Loucy (cell line): Measurements from ENCODE around the gene DDX52.

Experiments
- H2AFZ ChIP-seq: fragments of 200-600 bp; sonication (generic); 2 replicates; pipeline ENCODE4 v1.6.0; 2016; ENCODE audit warnings: antibody characterized with exemption, mild to moderate bottlenecking, low read length, moderate library complexity
- H3F3A ChIP-seq: fragments of 200-600 bp; 2 replicates; pipeline ENCODE4 v1.6.0; 2016; ENCODE audit warnings: antibody characterized with exemption, low read depth, mild to moderate bottlenecking
- H3K27me3 ChIP-seq: fragments of 200-600 bp; sonication (generic); 2 replicates; pipeline ENCODE4 v1.6.1; 2014; ENCODE audit warnings: low read length, mild to moderate bottlenecking; ENCODE audit not compliant: insufficient read depth, poor library complexity, severe bottlenecking
- H3K36me3 ChIP-seq: fragments of 200-600 bp; sonication (generic); 2 replicates; pipeline ENCODE4 v1.6.1; 2016; ENCODE audit warnings: low read length; ENCODE audit not compliant: insufficient read depth
- H3K4me1 ChIP-seq: fragments of 200-600 bp; sonication (generic); 2 replicates; pipeline ENCODE4 v1.5.1; 2014; ENCODE audit warnings: low read length, mild to moderate bottlenecking; ENCODE audit not compliant: insufficient read depth, poor library complexity, severe bottlenecking
- H3K4me2 ChIP-seq: fragments of 200-600 bp; sonication (generic); 2 replicates; pipeline ENCODE4 v1.6.0; 2014; ENCODE audit warnings: antibody characterized with exemption, low read length, low read depth, mild to moderate bottlenecking; ENCODE audit not compliant: poor library complexity, severe bottlenecking
- H3K4me3 ChIP-seq: fragments of 200-600 bp; sonication (generic); 2 replicates; pipeline ENCODE4 v1.5.1; 2014; ENCODE audit warnings: low read length, mild to moderate bottlenecking, mixed read lengths; ENCODE audit not compliant: poor library complexity, severe bottlenecking
- H3K79me2 ChIP-seq: fragments of 200-600 bp; sonication (generic); 2 replicates; pipeline ENCODE4 v1.6.1; 2014; ENCODE audit warnings: low read length; ENCODE audit not compliant: insufficient read depth
- H3K9ac ChIP-seq: fragments of 200-600 bp; sonication (generic); 2 replicates; pipeline ENCODE4 v1.6.0; 2014; ENCODE audit warnings: mild to moderate bottlenecking, low read depth, low read length, moderate library complexity; ENCODE audit not compliant: poor library complexity, severe bottlenecking
- H3K9me2 ChIP-seq: fragments of 200-600 bp; sonication (generic); replicated peaks from 2 replicates; pipeline ENCODE4 v1.6.1; 2016; ENCODE audit warnings: low read depth, low read length, mixed read lengths
- H3K9me3 ChIP-seq: fragments of 200-600 bp; sonication (generic); 2 replicates; pipeline ENCODE4 v1.6.1; 2014; ENCODE audit warnings: mild to moderate bottlenecking, antibody characterized with exemption, low read length, low read depth; ENCODE audit not compliant: insufficient read depth
- H4K20me1 ChIP-seq: fragments of 200-600 bp; sonication (generic); 2 replicates; pipeline ENCODE4 v1.6.0; 2014; ENCODE audit warnings: antibody characterized with exemption, low read length, mild to moderate bottlenecking; ENCODE audit not compliant: insufficient read depth, poor library complexity, severe bottlenecking
- CTCF ChIP-seq: fragments of 200-600 bp; sonication (generic); conservative IDR thresholded peaks from 2 replicates; pipeline ENCODE4 v1.5.1; 2014; ENCODE audit warnings: mild to moderate bottlenecking, antibody characterized with exemption, low read length
- EZH2phosphoT487 ChIP-seq: fragments of 200-600 bp; IDR thresholded peaks from 2 replicates; pipeline ENCODE4 v1.6.1; 2018; ENCODE audit warnings: antibody characterized with exemption, mild to moderate bottlenecking, moderate library complexity, borderline replicate concordance

The DDX52 gene

GRCh38 chr17:37570527-37571093 lies 72.6 kb downstream of the DDX52 start:
- peaks cover 86% of the 10 kb centered on the region for H3K36me3 ChIP-seq

DNA sequence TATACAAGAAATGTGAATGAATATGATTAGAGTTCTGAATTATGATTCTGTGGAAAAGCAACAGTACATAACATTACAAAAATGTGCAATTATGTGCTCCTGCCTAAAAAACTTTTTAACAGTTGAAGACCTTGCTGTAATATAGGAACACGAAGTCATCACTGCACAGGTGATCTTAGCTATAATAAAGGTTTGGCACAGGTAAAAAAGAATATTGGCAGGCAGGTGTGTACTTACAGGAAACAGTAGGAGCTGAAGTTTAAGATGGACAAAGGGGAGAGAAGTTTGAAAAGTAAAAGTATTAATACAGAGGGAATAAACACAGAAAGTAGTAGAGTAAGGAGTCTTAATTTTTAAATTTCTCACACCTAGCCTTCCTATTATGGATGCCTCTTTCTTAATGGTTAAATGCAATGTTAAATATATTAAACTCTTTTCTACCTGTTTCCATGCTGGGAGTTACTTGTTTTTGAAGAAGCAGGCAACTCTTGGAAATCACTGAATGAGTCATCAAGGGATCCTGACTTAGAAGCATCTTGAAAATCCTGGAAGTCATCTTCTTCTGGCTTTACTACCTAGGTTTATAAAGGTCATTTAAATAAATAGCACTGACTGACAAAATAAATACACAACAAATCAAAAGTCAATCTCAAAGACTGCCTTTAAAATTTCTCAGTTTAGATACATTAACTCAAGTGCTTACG lies 74.7 kb downstream of the DDX52 start:
- no peaks in the 10 kb centered on the region for H4K20me1 ChIP-seq
- H2AFZ ChIP-seq: no peak overlapping the region
- no peaks in the 10 kb centered on the region for H3K27me3 ChIP-seq
- no peaks in the 10 kb centered on the region for H3K9me3 ChIP-seq
- no peaks in the 10 kb centered on the region for H3F3A ChIP-seq
- H3K36me3 ChIP-seq: peaks cover 82% of the 10 kb centered on the region
- no peak for TF ChIP-seq EZH2phosphoT487
- H3K4me2 ChIP-seq: no peak overlapping the region
- H3K9me2 ChIP-seq: no peaks in the 10 kb centered on the region
- H3K4me3 ChIP-seq: no peak overlapping the region
- H3K9ac ChIP-seq: no peak overlapping the region
- H3K4me1 ChIP-seq: no peaks in the 10 kb centered on the region
- H3K79me2 ChIP-seq: peaks cover 3% of the 10 kb centered on the region; the same call in 1 of the 2 replicates

More at GRCh38 chr17:37570527-37571093, 72.6 kb downstream of the DDX52 start:
- H3K79me2 ChIP-seq: peaks cover 3% of the 10 kb centered on the region; the same call in 1 of the 2 replicates
- H4K20me1 ChIP-seq: no peaks in the 10 kb centered on the region
- H3K9me3 ChIP-seq: no peaks in the 10 kb centered on the region
- H3K4me2 ChIP-seq: no peak overlapping the region
- TF ChIP-seq CTCF (peak; percentile 84), EZH2phosphoT487 (no peak)
- no peak overlapping the region for H3K9ac ChIP-seq
- no peaks in the 10 kb centered on the region for H3K27me3 ChIP-seq
- no peaks in the 10 kb centered on the region for H3K9me2 ChIP-seq
- H2AFZ ChIP-seq: no peak overlapping the region
- no peak overlapping the region for H3K4me3 ChIP-seq
- H3K4me1 ChIP-seq: no peaks in the 10 kb centered on the region
- no peaks in the 10 kb centered on the region for H3F3A ChIP-seq

DNA sequence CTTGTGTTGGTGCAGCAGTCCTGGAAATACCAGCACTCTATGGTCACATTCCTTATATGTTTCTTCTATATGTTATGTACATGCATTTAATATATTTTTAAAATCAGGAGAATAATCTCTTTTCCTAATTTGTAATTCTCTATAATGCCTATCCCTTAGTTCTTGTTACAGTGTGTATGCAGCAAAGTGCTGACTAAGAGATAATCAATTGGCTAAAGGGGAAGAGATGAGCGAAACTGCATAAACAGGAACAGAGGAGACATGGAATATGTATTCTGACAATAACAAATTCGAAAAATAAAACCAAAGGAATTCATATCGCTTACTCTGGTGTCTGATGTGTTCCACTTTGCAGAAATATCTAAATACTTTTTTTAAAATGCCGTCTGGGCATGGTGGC lies 75.7 kb downstream of the DDX52 start:
- no peaks in the 10 kb centered on the region for H3F3A ChIP-seq
- no peak overlapping the region for H3K4me2 ChIP-seq
- no peaks in the 10 kb centered on the region for H4K20me1 ChIP-seq
- H3K4me3 ChIP-seq: no peak overlapping the region
- peaks cover 80% of the 10 kb centered on the region for H3K36me3 ChIP-seq
- H3K4me1 ChIP-seq: no peaks in the 10 kb centered on the region
- H3K9ac ChIP-seq: no peak overlapping the region
- no peaks in the 10 kb centered on the region for H3K9me3 ChIP-seq
- no peaks in the 10 kb centered on the region for H3K27me3 ChIP-seq
- peaks cover 3% of the 10 kb centered on the region; the same call in 1 of the 2 replicates for H3K79me2 ChIP-seq
- TF ChIP-seq CTCF (no peak), EZH2phosphoT487 (no peak)
- no peaks in the 10 kb centered on the region for H3K9me2 ChIP-seq
- H2AFZ ChIP-seq: no peak overlapping the region
